DOHH2 (cell line): ENCODE results near the gene WRNIP1.
"Not testable (repeated sequence)": the region's sequence is repeated elsewhere in the genome, so short reads cannot be mapped to it uniquely, and the experiment has no call there.

Source experiments
- H3F3A ChIP-seq: fragments of 200-600 bp; sonication (generic), shearing (Covaris generic); 2 replicates; pipeline ENCODE4 v1.6.0; 2016; ENCODE audit warnings: antibody characterized with exemption, mild to moderate bottlenecking; ENCODE audit not compliant: control insufficient read depth, insufficient read depth
- H3K27ac ChIP-seq: fragments of 200-600 bp; sonication (generic); 2 replicates; pipeline ENCODE4 v1.5.1; 2014; ENCODE audit warnings: low read depth, mild to moderate bottlenecking, low read length, moderate library complexity
- H3K27me3 ChIP-seq: fragments of 200-600 bp; sonication (generic); 2 replicates; pipeline ENCODE4 v1.6.1; 2014; ENCODE audit warnings: mild to moderate bottlenecking, low read length, mixed read lengths; ENCODE audit not compliant: control insufficient read depth
- H3K36me3 ChIP-seq: fragments of 200-600 bp; sonication (generic); 2 replicates; pipeline ENCODE4 v1.6.1; 2014; ENCODE audit warnings: mild to moderate bottlenecking, low read length, moderate library complexity, mixed read lengths; ENCODE audit not compliant: control insufficient read depth
- H3K4me1 ChIP-seq: fragments of 200-600 bp; sonication (generic); 2 replicates; pipeline ENCODE4 v1.6.1; 2014; ENCODE audit warnings: mild to moderate bottlenecking, low read length, mixed read lengths; ENCODE audit not compliant: control insufficient read depth
- H3K4me2 ChIP-seq: fragments of 200-600 bp; sonication (generic); 2 replicates; pipeline ENCODE4 v1.6.0; 2014; ENCODE audit warnings: mild to moderate bottlenecking, low read length, moderate library complexity
- H3K4me3 ChIP-seq: fragments of 200-600 bp; sonication (generic); 2 replicates; pipeline ENCODE4 v1.5.1; 2014; ENCODE audit warnings: mild to moderate bottlenecking, low read length, mixed read lengths
- H3K79me2 ChIP-seq: fragments of 200-600 bp; sonication (generic); 2 replicates; pipeline ENCODE4 v1.6.1; 2014; ENCODE audit warnings: mild to moderate bottlenecking, low read length, mixed read lengths; ENCODE audit not compliant: control insufficient read depth
- H3K9me2 ChIP-seq: fragments of 200-600 bp; sonication (generic); replicated peaks from 2 replicates; pipeline ENCODE4 v1.6.1; 2014; ENCODE audit warnings: mild to moderate bottlenecking, low read length, mixed read lengths; ENCODE audit not compliant: control insufficient read depth
- H3K9me3 ChIP-seq: fragments of 200-600 bp; sonication (generic); 2 replicates; pipeline ENCODE4 v1.6.1; 2014; ENCODE audit warnings: antibody characterized with exemption, low read length, mixed read lengths; ENCODE audit not compliant: control insufficient read depth, insufficient read depth
- H4K20me1 ChIP-seq: fragments of 200-600 bp; sonication (generic); 2 replicates; pipeline ENCODE4 v1.6.0; 2014; ENCODE audit warnings: low read depth, mild to moderate bottlenecking, antibody characterized with exemption, low read length, moderate library complexity; ENCODE audit not compliant: control insufficient read depth, insufficient read depth
- EZH2phosphoT487 ChIP-seq: fragments of 200-600 bp; sonication (generic); IDR thresholded peaks from 2 replicates; pipeline ENCODE4 v1.6.1; 2017; ENCODE audit warnings: borderline replicate concordance, mild to moderate bottlenecking, antibody characterized with exemption, low read length, moderate library complexity, mixed read lengths
- TF ChIP-seq, protein P1 (sequence below): fragments of 200-600 bp; sonication (generic); IDR thresholded peaks from one replicate; pipeline ENCODE4 v1.5.1; 2014; ENCODE audit warnings: antibody characterized with exemption, mild to moderate bottlenecking, low read depth, low read length; ENCODE audit not compliant: poor library complexity, severe bottlenecking

The WRNIP1 gene

DNA sequence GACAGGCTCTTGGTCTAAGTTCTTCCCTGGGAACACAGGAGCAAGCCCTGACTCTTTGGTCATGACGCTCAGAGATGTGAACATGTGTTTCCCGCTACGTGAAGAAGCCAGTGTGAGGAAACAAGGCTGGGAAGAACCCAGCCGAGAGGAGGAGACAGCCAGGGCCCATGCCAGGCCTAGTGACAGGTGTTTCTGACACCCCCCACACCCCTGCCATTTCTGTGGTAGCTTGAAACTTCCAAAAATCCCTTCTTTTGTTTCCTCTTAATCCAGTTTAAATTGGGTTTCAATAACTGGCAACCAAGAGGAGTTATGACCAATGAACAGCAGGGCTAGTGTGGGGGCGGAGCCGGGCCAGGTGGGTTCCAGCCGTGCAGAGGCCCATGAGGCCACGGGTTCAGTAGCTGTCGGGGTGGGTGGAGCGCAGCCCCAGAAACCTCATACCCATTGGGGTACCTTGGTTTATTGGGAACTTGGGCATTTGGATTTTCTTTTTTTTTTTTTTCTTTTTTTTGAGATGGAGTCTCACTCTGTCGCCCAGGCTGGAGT is 33.5 kb downstream of the WRNIP1 start:
- no peaks in the 10 kb centered on the region for H3K27me3 ChIP-seq
- no peaks in the 10 kb centered on the region for H3K36me3 ChIP-seq
- TF ChIP-seq, protein P1, sequence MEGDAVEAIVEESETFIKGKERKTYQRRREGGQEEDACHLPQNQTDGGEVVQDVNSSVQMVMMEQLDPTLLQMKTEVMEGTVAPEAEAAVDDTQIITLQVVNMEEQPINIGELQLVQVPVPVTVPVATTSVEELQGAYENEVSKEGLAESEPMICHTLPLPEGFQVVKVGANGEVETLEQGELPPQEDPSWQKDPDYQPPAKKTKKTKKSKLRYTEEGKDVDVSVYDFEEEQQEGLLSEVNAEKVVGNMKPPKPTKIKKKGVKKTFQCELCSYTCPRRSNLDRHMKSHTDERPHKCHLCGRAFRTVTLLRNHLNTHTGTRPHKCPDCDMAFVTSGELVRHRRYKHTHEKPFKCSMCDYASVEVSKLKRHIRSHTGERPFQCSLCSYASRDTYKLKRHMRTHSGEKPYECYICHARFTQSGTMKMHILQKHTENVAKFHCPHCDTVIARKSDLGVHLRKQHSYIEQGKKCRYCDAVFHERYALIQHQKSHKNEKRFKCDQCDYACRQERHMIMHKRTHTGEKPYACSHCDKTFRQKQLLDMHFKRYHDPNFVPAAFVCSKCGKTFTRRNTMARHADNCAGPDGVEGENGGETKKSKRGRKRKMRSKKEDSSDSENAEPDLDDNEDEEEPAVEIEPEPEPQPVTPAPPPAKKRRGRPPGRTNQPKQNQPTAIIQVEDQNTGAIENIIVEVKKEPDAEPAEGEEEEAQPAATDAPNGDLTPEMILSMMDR = no peak
- H3K4me2 ChIP-seq = no peak overlapping the region
- H3K9me2 ChIP-seq = no peaks in the 10 kb centered on the region
- H3K79me2 ChIP-seq = no peaks in the 10 kb centered on the region
- H3K9me3 ChIP-seq = no peaks in the 10 kb centered on the region
- H3K4me1 ChIP-seq = peaks cover 17% of the 10 kb centered on the region
- no peak overlapping the region for H3K27ac ChIP-seq
- no peaks in the 10 kb centered on the region for H3F3A ChIP-seq
- H3K4me3 ChIP-seq = no peak overlapping the region
- no peaks in the 10 kb centered on the region for H4K20me1 ChIP-seq

DNA sequence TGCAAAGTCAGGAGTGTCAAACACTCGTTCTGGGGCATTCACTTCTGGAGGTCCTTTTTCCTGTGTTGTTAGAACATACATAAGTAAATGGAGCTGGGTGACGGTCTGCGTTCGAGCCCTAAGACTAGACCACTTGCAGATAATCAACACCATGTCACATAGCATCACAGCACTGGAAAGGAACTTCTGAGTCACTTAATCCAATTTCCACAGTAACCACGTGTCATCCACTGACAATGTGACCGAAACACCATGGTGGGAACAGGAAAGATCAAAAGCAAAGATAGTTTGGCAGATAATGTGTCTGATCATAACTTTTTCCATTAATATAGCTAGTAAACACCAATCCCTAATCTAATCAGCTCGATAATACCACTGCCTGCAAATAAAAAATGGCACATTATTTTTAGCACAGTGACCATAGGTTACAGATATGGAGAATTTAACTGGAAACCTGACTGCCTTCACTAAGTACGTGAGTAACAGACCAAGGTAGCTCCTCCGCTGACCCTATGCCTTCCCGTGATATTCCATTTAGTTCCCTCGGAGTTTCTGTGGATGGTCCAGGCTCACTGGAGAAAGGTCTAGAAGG is 34.8 kb downstream of the WRNIP1 start:
- H3K27me3 ChIP-seq = no peaks in the 10 kb centered on the region
- no peaks in the 10 kb centered on the region for H3K9me2 ChIP-seq
- no peak overlapping the region for H3K4me3 ChIP-seq
- H3K79me2 ChIP-seq = no peaks in the 10 kb centered on the region
- no peaks in the 10 kb centered on the region for H3K36me3 ChIP-seq
- H3K4me1 ChIP-seq = peaks cover 15% of the 10 kb centered on the region
- TF ChIP-seq, protein P1 = no peak
- no peak for TF ChIP-seq EZH2phosphoT487
- H3K27ac ChIP-seq = no peak overlapping the region
- no peaks in the 10 kb centered on the region for H4K20me1 ChIP-seq
- no peak overlapping the region for H3K4me2 ChIP-seq
- no peaks in the 10 kb centered on the region for H3K9me3 ChIP-seq
- H3F3A ChIP-seq = no peaks in the 10 kb centered on the region

DNA sequence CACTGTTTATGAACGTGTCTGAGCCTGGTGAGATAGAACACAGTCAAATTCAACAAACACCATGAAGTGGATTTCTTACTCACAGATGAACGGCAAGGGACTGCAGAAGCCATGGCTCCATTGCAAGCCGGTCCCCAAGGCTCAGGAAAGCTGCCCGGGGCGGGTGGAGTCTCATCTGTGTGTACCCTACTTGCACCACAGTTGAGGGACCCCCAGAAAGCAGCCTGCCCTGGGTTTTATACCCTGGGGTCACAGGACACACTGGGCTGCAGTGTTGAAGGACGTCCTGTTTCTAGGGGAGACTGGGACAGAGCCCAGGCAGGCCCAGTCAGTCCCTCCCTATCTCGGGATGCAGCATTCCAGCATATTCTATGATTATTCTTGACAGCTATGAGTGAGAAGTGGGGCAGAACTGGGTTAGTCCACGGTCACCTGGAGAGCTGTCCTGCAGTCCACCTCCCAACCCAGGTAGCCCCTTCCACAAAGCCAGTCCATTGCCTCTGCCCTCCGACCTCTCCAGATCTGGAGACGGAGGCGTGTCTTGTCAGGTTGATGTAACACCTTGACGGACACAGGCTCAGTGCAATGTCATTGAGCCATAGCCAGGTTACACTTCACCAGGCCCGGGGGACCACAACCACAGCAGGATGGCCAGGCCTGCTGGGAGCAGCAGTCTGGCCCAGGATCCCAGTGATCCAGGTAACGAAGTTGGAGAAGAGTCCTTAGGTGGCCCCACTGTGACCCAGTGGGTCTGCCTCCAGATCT is 35.5 kb downstream of the WRNIP1 start:
- Histone ChIP-seq H3K4me1 (peaks cover 15% of the 10 kb centered on the region), H3K36me3 (no peaks in the 10 kb centered on the region)

DNA sequence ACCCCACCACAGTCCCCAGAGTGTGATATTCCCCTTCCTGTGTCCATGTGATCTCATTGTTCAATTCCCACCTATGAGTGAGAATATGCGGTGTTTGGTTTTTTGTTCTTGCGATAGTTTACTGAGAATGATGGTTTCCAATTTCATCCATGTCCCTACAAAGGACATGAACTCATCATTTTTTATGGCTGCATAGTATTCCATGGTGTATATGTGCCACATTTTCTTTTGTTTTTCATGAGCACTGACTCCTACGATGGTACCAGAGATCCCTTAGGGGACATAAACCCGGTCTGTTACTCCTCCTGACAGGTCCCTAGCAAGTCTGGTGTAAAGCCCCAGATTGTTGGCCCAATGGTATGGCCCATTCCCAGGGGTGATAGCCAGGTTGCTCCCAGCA is 36.5 kb downstream of the WRNIP1 start:
- not testable (repeated sequence) for H3K36me3 ChIP-seq, H4K20me1 ChIP-seq, H3K4me3 ChIP-seq, H3F3A ChIP-seq, H3K4me2 ChIP-seq, H3K9me3 ChIP-seq, H3K9me2 ChIP-seq, H3K27ac ChIP-seq, H3K79me2 ChIP-seq, H3K27me3 ChIP-seq
- H3K4me1 ChIP-seq = peaks cover 14% of the 10 kb centered on the region

More for the DNA sequence above, 35.5 kb downstream of the WRNIP1 start:
- H3K9me3 ChIP-seq = no peaks in the 10 kb centered on the region
- TF ChIP-seq EZH2phosphoT487 = no peak
- TF ChIP-seq, protein P1 = no peak
- H3K4me2 ChIP-seq = no peak overlapping the region
- no peak overlapping the region for H3K27ac ChIP-seq
- H3F3A ChIP-seq = no peaks in the 10 kb centered on the region
- no peak overlapping the region for H3K4me3 ChIP-seq
- no peaks in the 10 kb centered on the region for H3K9me2 ChIP-seq
- no peaks in the 10 kb centered on the region for H4K20me1 ChIP-seq
- no peaks in the 10 kb centered on the region for H3K79me2 ChIP-seq
- H3K27me3 ChIP-seq = no peaks in the 10 kb centered on the region
